OCI-LY7 (cell line): ENCODE results near the gene EPHA3. TPM values are rescaled to one million over a fixed set of nuclear protein-coding genes. Genes with fewer than 3 reads are reported as not detected.

Experiments used
- BruUV-seq: library from RNA; stranded (reverse); fragments of 400-500 nt; replicated peaks from 2 replicates; lab custom pipeline; 2021; lab: Mats Ljungman, UMichigan
- CTCF ChIA-PET: fragments of 300-600 bp; sonication (Branson Sonifier 250); formaldehyde crosslinking; loops from one replicate; lab custom pipeline; 2022; ENCODE audit warnings: antibody characterized with exemption; ENCODE audit not compliant: unreplicated experiment; lab: Charles Lee
- POLR2A ChIA-PET: fragments of 300-600 bp; sonication (Branson Sonifier 250); formaldehyde crosslinking; loops from one replicate; lab custom pipeline; 2022; ENCODE audit warnings: antibody characterized with exemption; lab: Charles Lee
- DNase-seq: peaks from one replicate; pipeline ENCODE4 v3.0.0-alpha.2; 2015; ENCODE audit warnings: low spot score
- H2AFZ ChIP-seq: fragments of 200-600 bp; sonication (generic), shearing (Covaris generic); 2 replicates; pipeline ENCODE4 v1.6.1; 2014; ENCODE audit warnings: mild to moderate bottlenecking, antibody characterized with exemption, low read length, moderate library complexity
- H3K27ac ChIP-seq: fragments of 200-600 bp; sonication (generic); 2 replicates; pipeline ENCODE4 v1.5.1; 2014; ENCODE audit warnings: mixed run types, low read depth, mild to moderate bottlenecking, moderate library complexity, low read length, inconsistent platforms; ENCODE audit not compliant: poor library complexity, severe bottlenecking
- H3K36me3 ChIP-seq: fragments of 200-600 bp; sonication (generic); 2 replicates; pipeline ENCODE4 v1.6.1; 2014; ENCODE audit warnings: mild to moderate bottlenecking, antibody characterized with exemption, low read length, moderate library complexity, mixed read lengths; ENCODE audit not compliant: insufficient read depth
- H3K4me1 ChIP-seq: fragments of 200-600 bp; sonication (generic); 2 replicates; pipeline ENCODE4 v1.5.1; 2014; ENCODE audit warnings: mild to moderate bottlenecking, low read length; ENCODE audit not compliant: insufficient read depth, poor library complexity, severe bottlenecking
- H3K4me2 ChIP-seq: fragments of 200-600 bp; sonication (generic); 2 replicates; pipeline ENCODE4 v1.6.1; 2014; ENCODE audit warnings: mild to moderate bottlenecking, low read length
- H3K4me3 ChIP-seq: fragments of 200-600 bp; sonication (generic); 2 replicates; pipeline ENCODE4 v1.5.1; 2014; ENCODE audit warnings: mild to moderate bottlenecking, low read depth, low read length; ENCODE audit not compliant: poor library complexity, severe bottlenecking
- H3K79me2 ChIP-seq: fragments of 200-600 bp; sonication (generic); 2 replicates; pipeline ENCODE4 v1.6.1; 2016; ENCODE audit warnings: low read depth, mild to moderate bottlenecking, low read length, moderate library complexity, mixed read lengths; ENCODE audit not compliant: insufficient read depth
- H3K9me2 ChIP-seq: fragments of 200-600 bp; sonication (generic); 2 replicates; pipeline ENCODE4 v1.6.1; 2016; ENCODE audit warnings: mild to moderate bottlenecking, low read length, mixed read lengths; ENCODE audit not compliant: insufficient read depth
- H3K9me3 ChIP-seq: fragments of 200-600 bp; sonication (generic); 2 replicates; pipeline ENCODE4 v1.6.1; 2014; ENCODE audit warnings: mild to moderate bottlenecking, mixed run types, low read length, mixed read lengths
- H4K20me1 ChIP-seq: fragments of 200-600 bp; sonication (generic); 2 replicates; pipeline ENCODE4 v1.6.1; 2014; ENCODE audit warnings: mild to moderate bottlenecking, antibody characterized with exemption, low read length, moderate library complexity, mixed read lengths; ENCODE audit not compliant: insufficient read depth
- CTCF ChIP-seq: fragments of 200-600 bp; sonication (generic); conservative IDR thresholded peaks from 2 replicates; pipeline ENCODE4 v1.5.1; 2014; ENCODE audit warnings: mild to moderate bottlenecking, antibody characterized with exemption, low read length, moderate library complexity, mixed read lengths
- EZH2phosphoT487 ChIP-seq: fragments of 200-600 bp; sonication (generic); IDR thresholded peaks from 2 replicates; pipeline ENCODE4 v1.6.1; 2018; ENCODE audit warnings: low read depth, borderline replicate concordance, mild to moderate bottlenecking, mixed run types, antibody characterized with exemption, low read length, moderate library complexity, mixed read lengths
- intact Hi-C: fragments of 100-400 bp; cut with micrococcal nuclease; formaldehyde crosslinking; loops from one replicate; pipeline ENCODE4 v1.10.0; 2022; ENCODE audit not compliant: unreplicated experiment
- total RNA-seq, 2 experiments: library from RNA; depleted of rRNA in 1 of 2; stranded (reverse); fragments of >200 nt in 1 of 2; shearing (Covaris generic) in 1 of 2; gene quantifications; 2 replicates each; pipeline ENCODE4 v1.2.3, GENCODE V29; 2014 to 2022

Gene EPHA3
- total RNA-seq, 2 experiments from 2014 or later = not detected

GRCh38 chr3:89217148-89217685 lies 109.8 kb downstream of the EPHA3 start:
- no peaks in the 10 kb centered on the region for H3K79me2 ChIP-seq
- intact Hi-C loops = no loop called here
- H3K4me3 ChIP-seq = no peak overlapping the region
- no peak overlapping the region for H2AFZ ChIP-seq
- H3K4me1 ChIP-seq = no peaks in the 10 kb centered on the region
- H3K9me2 ChIP-seq = no peaks in the 10 kb centered on the region
- no peaks in the 10 kb centered on the region for H4K20me1 ChIP-seq
- POLR2A ChIA-PET = interaction anchor here (0.7 to 1.4 kb wide), 2 partner anchors 27 to 1657 kb away, joined by 3 read pairs; no protein-coding TSS in a partner anchor
- H3K4me2 ChIP-seq = no peak overlapping the region
- no peaks in the 10 kb centered on the region for H3K9me3 ChIP-seq
- CTCF ChIA-PET = no interaction called here
- no TSS peak for BruUV-seq
- TF ChIP-seq EZH2phosphoT487 = no peak
- TF ChIP-seq CTCF = no peak
- H3K36me3 ChIP-seq = no peaks in the 10 kb centered on the region
- H3K27ac ChIP-seq = no peak overlapping the region
- no peak for DNase-seq

DNA sequence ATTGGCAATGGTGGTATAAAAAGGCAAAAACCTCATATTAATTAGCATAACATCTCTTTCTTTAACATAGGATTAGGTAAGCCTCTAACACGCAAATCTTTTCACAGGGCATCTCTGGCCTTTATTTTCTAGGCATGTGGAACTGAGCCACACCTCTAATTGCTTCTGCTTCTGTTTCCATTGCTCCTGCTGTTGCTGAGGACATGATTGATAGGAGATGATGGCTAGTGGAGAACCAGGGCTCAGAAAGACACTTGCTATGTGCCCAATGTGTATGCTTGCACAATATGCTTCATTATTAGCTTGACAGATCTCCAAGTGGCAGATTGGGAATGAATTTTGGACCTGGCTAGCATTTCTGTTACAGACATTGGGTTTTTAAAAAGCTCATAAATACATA lies 114.5 kb downstream of the EPHA3 start:
- DNase-seq = no peak
- ChIA-PET POLR2A (interaction anchor here (1.3 kb wide), 1 partner anchor 11 kb away, joined by 3 read pairs; no protein-coding TSS in a partner anchor), CTCF (no interaction called here)
- Histone ChIP-seq H3K9me2 (no peaks in the 10 kb centered on the region), H4K20me1 (no peaks in the 10 kb centered on the region), H3K4me3 (no peak overlapping the region), H3K4me2 (no peak overlapping the region), H3K36me3 (no peaks in the 10 kb centered on the region), H3K79me2 (no peaks in the 10 kb centered on the region), H3K4me1 (no peaks in the 10 kb centered on the region), H2AFZ (no peak overlapping the region), H3K9me3 (no peaks in the 10 kb centered on the region), H3K27ac (no peak overlapping the region)
- TF ChIP-seq EZH2phosphoT487 (no peak), CTCF (no peak)
- intact Hi-C loops = no loop called here
- no TSS peak for BruUV-seq

- CTCF ChIA-PET = no interaction called here
- Histone ChIP-seq H3K79me2 (no peaks in the 10 kb centered on the region), H3K4me3 (no peak overlapping the region), H3K9me3 (no peaks in the 10 kb centered on the region), H3K4me1 (no peaks in the 10 kb centered on the region), H3K27ac (no peak overlapping the region), H3K36me3 (no peaks in the 10 kb centered on the region), H2AFZ (no peak overlapping the region), H3K9me2 (no peaks in the 10 kb centered on the region), H4K20me1 (no peaks in the 10 kb centered on the region), H3K4me2 (no peak overlapping the region)
- TF ChIP-seq EZH2phosphoT487 = no peak
- POLR2A ChIA-PET = interaction anchor here (0.5 kb wide), 1 partner anchor 220 kb away, joined by 3 read pairs; no protein-coding TSS in a partner anchor
- intact Hi-C loops = no loop called here
- no TSS peak for BruUV-seq
- no peak for DNase-seq
Observed at GRCh38 chr3:89223188-89223587, 115.8 kb downstream of the EPHA3 start.
